PC-9 (cell line): ENCODE results near the gene RNF112.

Experiments used
- CTCF ChIP-seq: fragments of 200-600 bp; sonication (generic); conservative IDR thresholded peaks from 2 replicates; pipeline ENCODE4 v1.6.1; 2017; ENCODE audit warnings: mixed run types, antibody characterized with exemption, mild to moderate bottlenecking, moderate library complexity
- EZH2 ChIP-seq: fragments of 200-600 bp; sonication (generic); IDR thresholded peaks from 2 replicates; pipeline ENCODE4 v1.8.0; 2017; ENCODE audit warnings: antibody characterized with exemption, low read depth

GRCh38 chr17:19364699-19365498 is 46.1 kb upstream of the RNF112 start:
- no peak for TF ChIP-seq CTCF
- TF ChIP-seq EZH2, result no peak
